Nephron progenitor cell (in vitro differentiated cells): Measurements from ENCODE around the gene DET1.
A peak's percentile ranks its signal among the peaks of the same experiment; 100 is the strongest.
"Not testable (repeated sequence)": the region's sequence is repeated elsewhere in the genome, so short reads cannot be mapped to it uniquely, and the experiment has no call there.

ENCODE experiments used
- DNase-seq: peaks from one replicate; pipeline ENCODE4 v3.0.0; 2021
- H3K27ac Mint-ChIP-seq: 2 replicates; pipeline ENCODE4 v1.8.0; 2021; ENCODE audit warnings: mild to moderate bottlenecking, moderate library complexity, mixed read lengths
- H3K27me3 Mint-ChIP-seq: 2 replicates; pipeline ENCODE4 v1.8.0; 2021; ENCODE audit warnings: mild to moderate bottlenecking, low read depth, mixed read lengths; ENCODE audit not compliant: poor library complexity
- H3K36me3 Mint-ChIP-seq: 2 replicates; pipeline ENCODE4 v1.8.0; 2021; ENCODE audit warnings: low read depth, mixed read lengths
- H3K4me1 Mint-ChIP-seq: 2 replicates; pipeline ENCODE4 v1.8.0; 2021; ENCODE audit warnings: mixed read lengths
- H3K4me3 Mint-ChIP-seq: 2 replicates; pipeline ENCODE4 v1.8.0; 2021; ENCODE audit warnings: mild to moderate bottlenecking, moderate library complexity, mixed read lengths
- H3K9me3 Mint-ChIP-seq: 2 replicates; pipeline ENCODE4 v1.8.0; 2021; ENCODE audit warnings: mild to moderate bottlenecking, moderate library complexity, mixed read lengths
- TF ChIP-seq, protein P1 (sequence below): fragments of 200-600 bp; sonication (generic); IDR thresholded peaks from 2 replicates; pipeline ENCODE4 v1.5.0; 2021; ENCODE audit warnings: antibody characterized with exemption

Gene DET1

DNA sequence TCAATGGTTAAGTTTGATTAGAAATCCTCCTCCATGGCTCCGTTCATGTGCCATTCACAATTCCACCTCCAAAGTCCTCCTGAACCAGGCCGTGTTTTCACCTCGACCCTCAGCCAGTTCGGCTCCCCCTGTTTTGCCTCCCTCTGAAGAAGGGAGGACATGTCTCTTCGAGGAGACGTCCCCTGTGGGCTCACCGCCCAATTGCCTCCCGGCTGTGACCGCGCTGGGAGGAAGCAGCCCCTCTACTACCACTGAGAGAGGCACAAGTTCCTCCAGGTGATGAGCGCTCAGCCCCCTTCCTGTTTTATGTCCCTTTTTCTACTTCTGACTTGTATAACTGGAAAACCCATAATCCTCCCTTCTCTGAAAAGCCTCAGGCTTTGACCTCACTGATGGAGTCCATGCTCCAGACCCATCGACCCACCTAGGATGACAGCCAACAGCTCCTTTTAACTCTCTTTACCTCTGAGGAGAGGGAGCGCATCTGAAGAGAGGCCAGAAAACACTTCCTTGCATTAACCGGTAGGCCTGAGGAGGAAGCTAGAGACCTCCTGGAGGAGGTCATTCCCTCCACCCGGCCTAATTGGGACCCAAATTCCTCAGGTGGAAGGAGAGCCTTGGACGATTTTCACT is 4.7 kb downstream of the DET1 start:
- peaks cover 7% of the 10 kb centered on the region for H3K9me3 Mint-ChIP-seq
- H3K4me3 Mint-ChIP-seq: no peak overlapping the region
- peaks cover 22% of the 10 kb centered on the region for H3K36me3 Mint-ChIP-seq
- no peak for DNase-seq
- H3K27ac Mint-ChIP-seq: peak overlapping the region; percentile 37
- peaks cover 37% of the 10 kb centered on the region for H3K4me1 Mint-ChIP-seq
- TF ChIP-seq, protein P1, sequence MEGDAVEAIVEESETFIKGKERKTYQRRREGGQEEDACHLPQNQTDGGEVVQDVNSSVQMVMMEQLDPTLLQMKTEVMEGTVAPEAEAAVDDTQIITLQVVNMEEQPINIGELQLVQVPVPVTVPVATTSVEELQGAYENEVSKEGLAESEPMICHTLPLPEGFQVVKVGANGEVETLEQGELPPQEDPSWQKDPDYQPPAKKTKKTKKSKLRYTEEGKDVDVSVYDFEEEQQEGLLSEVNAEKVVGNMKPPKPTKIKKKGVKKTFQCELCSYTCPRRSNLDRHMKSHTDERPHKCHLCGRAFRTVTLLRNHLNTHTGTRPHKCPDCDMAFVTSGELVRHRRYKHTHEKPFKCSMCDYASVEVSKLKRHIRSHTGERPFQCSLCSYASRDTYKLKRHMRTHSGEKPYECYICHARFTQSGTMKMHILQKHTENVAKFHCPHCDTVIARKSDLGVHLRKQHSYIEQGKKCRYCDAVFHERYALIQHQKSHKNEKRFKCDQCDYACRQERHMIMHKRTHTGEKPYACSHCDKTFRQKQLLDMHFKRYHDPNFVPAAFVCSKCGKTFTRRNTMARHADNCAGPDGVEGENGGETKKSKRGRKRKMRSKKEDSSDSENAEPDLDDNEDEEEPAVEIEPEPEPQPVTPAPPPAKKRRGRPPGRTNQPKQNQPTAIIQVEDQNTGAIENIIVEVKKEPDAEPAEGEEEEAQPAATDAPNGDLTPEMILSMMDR: no peak
- H3K27me3 Mint-ChIP-seq: peaks cover 4% of the 10 kb centered on the region

DNA sequence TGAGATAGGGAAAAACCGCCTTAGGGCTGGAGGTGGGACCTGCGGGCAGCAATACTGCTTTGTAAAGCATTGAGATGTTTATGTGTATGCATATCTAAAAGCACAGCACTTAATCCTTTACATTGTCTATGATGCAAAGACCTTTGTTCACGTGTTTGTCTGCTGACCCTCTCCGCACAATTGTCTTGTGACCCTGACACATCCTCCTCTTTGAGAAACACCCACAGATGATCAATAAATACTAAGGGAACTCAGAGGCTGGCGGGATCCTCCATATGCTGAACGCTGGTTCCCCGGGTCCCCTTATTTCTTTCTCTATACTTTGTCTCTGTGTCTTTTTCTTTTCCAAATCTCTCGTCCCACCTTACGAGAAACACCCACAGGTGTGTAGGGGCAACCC is 5.4 kb downstream of the DET1 start:
- Mint-ChIP-seq H3K36me3 (peaks cover 28% of the 10 kb centered on the region), H3K4me1 (peaks cover 35% of the 10 kb centered on the region)
- not testable (repeated sequence) for H3K27me3 Mint-ChIP-seq, H3K9me3 Mint-ChIP-seq, DNase-seq, H3K4me3 Mint-ChIP-seq, H3K27ac Mint-ChIP-seq

DNA sequence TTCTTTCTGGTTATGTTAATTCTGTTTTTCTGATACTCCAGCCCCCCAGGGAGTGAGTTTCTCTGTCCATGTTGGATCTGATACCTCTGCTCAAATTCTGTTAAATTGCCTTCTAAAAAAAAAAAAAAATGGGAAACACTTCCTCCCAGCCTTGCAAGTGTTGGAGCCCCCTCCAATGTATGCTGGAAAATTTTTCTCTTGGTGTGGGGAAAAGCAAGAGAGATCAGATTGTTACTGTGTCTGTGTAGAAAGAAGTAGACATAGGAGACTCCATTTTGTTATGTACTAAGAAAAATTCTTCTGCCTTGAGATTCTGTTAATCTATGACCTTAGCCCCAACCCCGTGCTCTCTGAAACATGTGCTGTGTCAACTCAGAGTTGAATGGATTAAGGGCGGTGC is 6.1 kb downstream of the DET1 start:
- peaks cover 36% of the 10 kb centered on the region for H3K36me3 Mint-ChIP-seq
- not testable (repeated sequence) for H3K27ac Mint-ChIP-seq, H3K4me3 Mint-ChIP-seq, DNase-seq, H3K27me3 Mint-ChIP-seq
- H3K4me1 Mint-ChIP-seq: peaks cover 32% of the 10 kb centered on the region
- H3K9me3 Mint-ChIP-seq: peaks cover 15% of the 10 kb centered on the region

DNA sequence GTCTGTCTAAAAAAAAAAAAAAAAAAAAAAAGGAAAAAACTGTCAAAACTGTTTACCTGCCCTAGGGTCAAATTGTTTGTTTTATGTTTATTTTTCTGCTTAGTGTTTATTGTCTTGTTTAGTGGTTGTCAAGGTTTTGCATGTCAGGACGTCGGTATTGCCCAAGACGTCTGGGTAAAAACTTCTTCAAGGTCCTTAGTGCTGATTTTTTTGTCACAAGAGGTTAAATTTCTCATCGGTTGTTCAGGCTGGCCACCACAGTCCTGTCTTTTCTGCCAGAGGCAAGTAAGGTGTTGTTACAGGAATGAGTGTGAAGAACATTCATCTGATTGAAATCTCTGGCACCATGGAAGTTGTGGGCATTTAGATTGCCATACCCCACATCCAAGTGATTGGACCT is 7.0 kb downstream of the DET1 start:
- TF ChIP-seq, protein P1: no peak
- DNase-seq: no peak
- peaks cover 4% of the 10 kb centered on the region for H3K27me3 Mint-ChIP-seq
- peaks cover 24% of the 10 kb centered on the region for H3K9me3 Mint-ChIP-seq
- peaks cover 45% of the 10 kb centered on the region for H3K36me3 Mint-ChIP-seq
- H3K4me3 Mint-ChIP-seq: no peak overlapping the region
- peaks cover 24% of the 10 kb centered on the region for H3K4me1 Mint-ChIP-seq
- H3K27ac Mint-ChIP-seq: peak overlapping the region; percentile 76

DNA sequence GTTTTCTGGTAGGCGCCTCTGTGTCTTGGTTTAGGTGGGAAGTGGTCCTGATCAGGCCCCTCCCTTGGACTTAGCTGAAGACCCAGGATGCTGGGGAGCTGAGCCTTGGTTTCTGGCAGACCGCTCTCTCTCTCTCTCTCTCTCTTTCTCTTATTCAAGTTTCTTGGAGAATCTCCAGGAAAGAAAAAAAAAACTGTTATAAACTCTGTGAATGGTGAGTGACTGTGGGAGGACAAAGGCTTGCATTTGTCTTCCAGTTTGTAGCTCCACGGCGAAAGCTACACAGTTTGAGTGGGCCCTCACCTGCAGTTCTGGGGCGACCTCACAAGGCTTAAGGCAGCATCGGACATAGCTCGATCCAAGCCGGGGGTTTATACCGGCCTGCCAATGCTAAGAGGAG is 7.5 kb downstream of the DET1 start:
- H3K9me3 Mint-ChIP-seq: peaks cover 29% of the 10 kb centered on the region
- no peak overlapping the region for H3K27ac Mint-ChIP-seq
- DNase-seq: no peak
- peaks cover 49% of the 10 kb centered on the region for H3K36me3 Mint-ChIP-seq
- H3K27me3 Mint-ChIP-seq: peaks cover 4% of the 10 kb centered on the region
- no peak overlapping the region for H3K4me3 Mint-ChIP-seq
- TF ChIP-seq, protein P1: no peak
- H3K4me1 Mint-ChIP-seq: peaks cover 22% of the 10 kb centered on the region

DNA sequence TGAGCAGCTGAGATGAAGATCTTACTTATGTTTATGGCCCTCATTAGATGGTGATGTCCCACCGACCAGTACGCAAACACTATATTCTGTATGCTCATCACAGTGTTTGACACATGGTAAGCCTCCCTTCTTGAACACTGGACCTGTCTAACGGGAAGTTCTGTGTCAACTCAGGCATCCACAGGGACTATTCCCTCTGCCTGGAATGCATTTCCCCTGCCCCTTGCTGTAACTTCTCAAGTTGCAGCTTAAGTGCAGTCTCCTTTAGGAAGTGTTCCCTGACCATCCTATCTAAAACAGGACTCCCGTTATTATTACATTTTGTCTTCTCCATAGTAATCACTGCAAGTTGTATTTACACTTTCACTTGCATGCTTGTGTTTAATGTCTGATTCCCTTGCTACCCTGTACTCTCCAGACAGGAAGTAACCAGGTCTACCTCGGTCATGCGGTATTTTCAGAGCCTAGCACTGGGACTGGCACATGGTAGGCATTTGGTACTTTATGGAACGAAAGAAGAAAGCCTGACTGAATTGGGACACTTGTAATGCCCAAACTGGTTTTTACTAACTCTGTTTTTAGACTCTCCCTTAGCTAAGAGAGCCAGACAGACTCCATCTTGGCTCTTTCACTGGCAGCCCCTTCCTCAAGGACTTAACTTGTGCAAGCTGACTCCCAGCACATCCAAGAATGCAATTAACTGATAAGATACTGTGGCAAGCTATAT is 8.7 kb downstream of the DET1 start:
- Mint-ChIP-seq H3K4me3 (no peak overlapping the region), H3K4me1 (peaks cover 18% of the 10 kb centered on the region), H3K9me3 (peaks cover 37% of the 10 kb centered on the region), H3K36me3 (peaks cover 56% of the 10 kb centered on the region), H3K27me3 (peaks cover 4% of the 10 kb centered on the region), H3K27ac (no peak overlapping the region)
- TF ChIP-seq, protein P1: no peak
- no peak for DNase-seq
